GM12874 (cell line): Measurements from ENCODE around the gene LITAF.

Experiments
- TF ChIP-seq, protein P1 (sequence below): IDR thresholded peaks from 2 replicates; pipeline ENCODE4 v1.5.1; 2011; ENCODE audit warnings: low read depth, mild to moderate bottlenecking, control low read depth, low read length, moderate library complexity; ENCODE audit not compliant: insufficient read depth

Gene LITAF

GRCh38 chr16:11547118-11547916 is 39.4 kb downstream of the LITAF start:
- TF ChIP-seq, protein P1, sequence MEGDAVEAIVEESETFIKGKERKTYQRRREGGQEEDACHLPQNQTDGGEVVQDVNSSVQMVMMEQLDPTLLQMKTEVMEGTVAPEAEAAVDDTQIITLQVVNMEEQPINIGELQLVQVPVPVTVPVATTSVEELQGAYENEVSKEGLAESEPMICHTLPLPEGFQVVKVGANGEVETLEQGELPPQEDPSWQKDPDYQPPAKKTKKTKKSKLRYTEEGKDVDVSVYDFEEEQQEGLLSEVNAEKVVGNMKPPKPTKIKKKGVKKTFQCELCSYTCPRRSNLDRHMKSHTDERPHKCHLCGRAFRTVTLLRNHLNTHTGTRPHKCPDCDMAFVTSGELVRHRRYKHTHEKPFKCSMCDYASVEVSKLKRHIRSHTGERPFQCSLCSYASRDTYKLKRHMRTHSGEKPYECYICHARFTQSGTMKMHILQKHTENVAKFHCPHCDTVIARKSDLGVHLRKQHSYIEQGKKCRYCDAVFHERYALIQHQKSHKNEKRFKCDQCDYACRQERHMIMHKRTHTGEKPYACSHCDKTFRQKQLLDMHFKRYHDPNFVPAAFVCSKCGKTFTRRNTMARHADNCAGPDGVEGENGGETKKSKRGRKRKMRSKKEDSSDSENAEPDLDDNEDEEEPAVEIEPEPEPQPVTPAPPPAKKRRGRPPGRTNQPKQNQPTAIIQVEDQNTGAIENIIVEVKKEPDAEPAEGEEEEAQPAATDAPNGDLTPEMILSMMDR, result no peak

DNA sequence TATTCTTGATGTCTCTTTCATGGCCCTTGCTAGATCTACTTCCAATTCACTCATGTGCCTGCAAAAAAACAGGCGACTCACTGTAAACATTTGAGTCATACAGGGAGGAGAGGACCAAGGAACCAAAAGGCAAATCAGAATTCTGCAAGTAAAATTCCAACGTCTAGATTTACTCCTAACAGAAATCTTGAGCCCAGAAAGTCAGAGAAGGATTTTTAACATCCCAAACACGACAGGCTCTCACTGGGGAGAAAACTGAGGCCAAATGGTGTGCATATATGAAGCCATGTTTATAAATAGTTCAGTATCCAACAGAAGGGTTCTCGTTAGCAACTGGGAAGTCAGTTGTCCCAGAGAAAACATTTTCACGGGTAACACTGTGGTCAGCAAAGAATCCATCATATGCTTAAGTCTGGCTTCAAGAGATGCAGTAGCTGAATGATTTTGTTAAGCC is 40.1 kb downstream of the LITAF start:
- TF ChIP-seq, protein P1, result no peak

DNA sequence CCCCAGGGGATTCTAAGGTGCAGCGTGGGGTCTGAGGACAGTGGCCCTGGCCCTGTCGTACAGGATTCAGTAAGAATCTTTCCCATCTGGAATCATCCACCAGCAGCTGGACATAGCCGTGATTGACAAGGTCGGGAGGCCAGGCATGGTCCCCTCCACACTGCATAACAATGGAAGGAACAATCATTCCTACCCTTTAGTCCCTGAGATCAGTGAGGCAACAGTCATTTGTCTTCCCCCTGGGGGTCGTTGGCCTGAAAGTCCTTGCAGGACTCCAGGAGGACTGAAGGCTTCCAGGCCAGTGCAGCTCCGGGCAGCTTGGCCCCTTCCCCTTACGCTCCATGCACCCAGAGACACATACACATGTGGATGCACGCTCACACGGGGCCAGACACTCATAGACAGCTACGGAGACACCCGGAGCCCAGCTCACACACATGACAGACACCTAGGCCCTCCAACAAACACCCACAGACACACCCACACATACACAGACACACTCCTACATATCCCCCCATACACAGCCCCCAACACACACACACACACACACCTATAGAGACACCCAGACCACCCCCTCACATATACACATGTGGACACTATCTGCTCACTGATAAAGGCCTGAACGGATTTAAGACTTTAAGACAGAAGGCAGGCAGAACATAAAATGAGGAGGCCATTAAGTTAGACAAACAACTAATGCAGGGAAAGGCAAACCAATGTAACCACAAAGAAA is 42.9 kb downstream of the LITAF start:
- TF ChIP-seq, protein P1, result no peak

DNA sequence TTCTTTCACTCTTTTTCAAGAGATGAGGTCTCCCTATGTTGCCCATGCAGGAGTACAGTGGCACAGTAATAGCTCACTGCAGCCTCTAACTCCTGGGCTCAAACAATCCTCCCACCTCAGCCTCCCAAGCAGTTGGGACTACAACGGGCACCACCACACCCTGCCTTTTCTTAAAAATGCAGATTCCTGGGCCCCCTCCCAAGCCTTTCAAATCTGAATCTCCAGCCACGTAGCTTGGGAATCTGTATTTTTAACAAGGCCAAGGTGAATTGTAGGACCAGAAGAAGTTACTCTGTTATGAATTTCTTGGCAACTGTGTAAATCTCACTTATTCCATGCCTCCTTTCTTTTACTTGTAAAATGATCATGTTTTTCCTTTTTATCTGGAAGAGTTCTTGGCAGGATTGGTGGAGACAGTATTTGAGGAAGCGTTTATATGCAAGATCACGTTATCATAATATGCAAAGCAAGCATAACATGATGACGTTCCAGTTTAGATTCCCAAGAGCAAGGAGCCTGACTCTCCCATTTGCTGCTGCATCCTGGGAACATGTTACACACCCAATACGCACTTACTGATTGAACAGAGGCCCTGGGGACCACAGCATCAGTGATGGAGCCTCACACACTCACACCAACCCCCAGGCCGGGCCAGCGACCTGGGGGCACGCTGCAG is 44.5 kb downstream of the LITAF start:
- TF ChIP-seq, protein P1, result no peak

DNA sequence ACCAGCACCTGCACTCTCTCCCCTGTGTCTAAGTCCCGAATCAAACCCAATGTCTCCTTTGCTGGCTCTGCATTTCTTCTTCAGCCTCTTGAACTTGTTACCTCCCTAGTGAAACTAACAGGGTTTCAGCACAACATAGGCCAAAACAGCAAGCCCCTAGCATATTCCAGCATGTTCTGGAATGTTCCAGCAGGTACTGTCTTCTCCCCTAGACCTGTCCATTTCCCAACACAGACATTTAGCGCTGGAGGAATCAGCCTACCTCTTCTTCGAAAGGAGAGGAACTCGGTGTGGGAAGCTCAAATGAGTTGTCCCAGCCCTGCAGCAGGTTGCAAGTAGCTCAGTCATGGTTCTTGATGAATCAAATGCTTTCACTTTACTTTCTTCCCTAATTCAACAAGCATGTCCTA is 47.1 kb downstream of the LITAF start:
- TF ChIP-seq, protein P1, result no peak

DNA sequence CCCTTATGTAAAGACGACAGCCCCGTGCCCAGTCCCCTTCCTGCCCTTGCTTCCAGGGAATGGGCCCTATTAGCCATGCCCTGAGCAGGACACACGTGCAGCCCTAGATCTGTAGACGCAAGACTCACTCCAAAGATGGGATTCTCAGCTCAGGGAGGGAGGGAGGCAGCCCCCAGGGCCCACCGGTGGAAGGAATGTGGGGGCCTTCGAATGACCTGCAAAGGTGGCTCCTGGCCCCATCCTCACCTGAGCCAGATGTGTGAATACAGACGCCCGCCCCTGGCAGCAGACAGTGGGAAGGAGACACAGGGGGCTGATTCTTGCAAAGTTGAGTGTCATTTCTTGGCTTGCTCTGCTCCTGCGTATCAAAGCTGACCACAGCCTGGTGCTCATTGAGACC is 47.8 kb downstream of the LITAF start:
- TF ChIP-seq, protein P1, result no peak
